Esophagus squamous epithelium (tissue), 4 donors: ENCODE data around the gene NPTX2.

Experiments
- POLR2A ChIP-seq, 4 donors: fragments of 450-650 bp; IDR thresholded peaks; one replicate each; pipeline ENCODE4 v1.6.1; 2017; ENCODE audit warnings: antibody characterized with exemption in 4 of 4, mild to moderate bottlenecking in 4 of 4, moderate library complexity in 3 of 4
- TF ChIP-seq, protein P1 (sequence below), 6 experiments: fragments of 450-650 bp in 4 of 6; fragments of 200-600 bp in 2 of 6; sonication (generic) in 2 of 6; IDR thresholded peaks; one replicate each; pipeline ENCODE4 v1.5.1; 2016 to 2019; ENCODE audit warnings: antibody characterized with exemption in 6 of 6, mild to moderate bottlenecking in 4 of 6, moderate library complexity in 4 of 6

DNA sequence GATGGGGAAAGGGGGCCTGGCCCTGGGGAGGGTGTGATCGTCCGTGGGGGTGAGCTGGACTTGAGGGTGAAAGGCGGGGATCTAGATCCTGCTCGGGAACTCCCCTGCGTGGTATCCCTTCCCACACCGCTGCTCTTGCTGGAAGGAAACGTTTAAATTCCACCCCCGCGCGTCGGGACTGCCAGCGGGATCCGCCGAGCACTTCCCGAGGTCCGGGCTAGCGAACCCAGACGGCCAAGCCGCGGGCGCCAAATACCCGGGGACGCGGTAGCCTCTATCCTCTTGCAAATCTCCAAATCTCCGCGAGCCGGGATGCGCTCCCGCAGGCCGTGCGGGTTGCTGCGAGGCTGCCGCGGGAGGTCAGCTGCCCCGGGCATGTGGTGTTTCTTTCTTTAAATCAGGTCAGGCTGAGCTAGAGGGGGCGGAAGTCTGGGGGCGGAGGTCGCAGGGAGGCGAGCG, 904 bp downstream of the NPTX2 start:
- TF ChIP-seq, protein P1, sequence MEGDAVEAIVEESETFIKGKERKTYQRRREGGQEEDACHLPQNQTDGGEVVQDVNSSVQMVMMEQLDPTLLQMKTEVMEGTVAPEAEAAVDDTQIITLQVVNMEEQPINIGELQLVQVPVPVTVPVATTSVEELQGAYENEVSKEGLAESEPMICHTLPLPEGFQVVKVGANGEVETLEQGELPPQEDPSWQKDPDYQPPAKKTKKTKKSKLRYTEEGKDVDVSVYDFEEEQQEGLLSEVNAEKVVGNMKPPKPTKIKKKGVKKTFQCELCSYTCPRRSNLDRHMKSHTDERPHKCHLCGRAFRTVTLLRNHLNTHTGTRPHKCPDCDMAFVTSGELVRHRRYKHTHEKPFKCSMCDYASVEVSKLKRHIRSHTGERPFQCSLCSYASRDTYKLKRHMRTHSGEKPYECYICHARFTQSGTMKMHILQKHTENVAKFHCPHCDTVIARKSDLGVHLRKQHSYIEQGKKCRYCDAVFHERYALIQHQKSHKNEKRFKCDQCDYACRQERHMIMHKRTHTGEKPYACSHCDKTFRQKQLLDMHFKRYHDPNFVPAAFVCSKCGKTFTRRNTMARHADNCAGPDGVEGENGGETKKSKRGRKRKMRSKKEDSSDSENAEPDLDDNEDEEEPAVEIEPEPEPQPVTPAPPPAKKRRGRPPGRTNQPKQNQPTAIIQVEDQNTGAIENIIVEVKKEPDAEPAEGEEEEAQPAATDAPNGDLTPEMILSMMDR (IDR thresholded peaks at IDR 0.05) = no peak
- TF ChIP-seq POLR2A (IDR thresholded peaks at IDR 0.05) = no peak
